K562 (cell line): Measurements from ENCODE around the gene CELSR3. TPM values are rescaled to one million over a fixed set of nuclear protein-coding genes. Genes with fewer than 3 reads are reported as not detected.

Experiments
- ATAC-seq: fragments of 200-7000 bp; cut with Tn5 transposase; 3 replicates; pipeline ENCODE4 v1.9.1; 2020; ENCODE audit warnings: moderate library complexity
- BruUV-seq: library from RNA; stranded (reverse); fragments of 400-500 nt; replicated peaks from 2 replicates; lab custom pipeline; 2021; lab: Mats Ljungman, UMichigan
- CTCF ChIA-PET: fragments of 300-600 bp; formaldehyde crosslinking; extraction: SDS; loops from one replicate; lab custom pipeline; 2021; ENCODE audit warnings: low intra/inter-chr PET ratio; lab: Yijun Ruan, JAX
- POLR2A ChIA-PET: fragments of 300-600, 350-650 bp; sonication (Branson Sonifier 250); formaldehyde crosslinking; extraction: SDS; loops from one replicate; lab custom pipeline; 2021; ENCODE audit warnings: antibody characterized with exemption, inconsistent platforms; lab: Yijun Ruan, JAX
- DNase-seq, 4 experiments: peaks; one replicate each; pipeline versions ENCODE4 v3.0.0 to v3.0.0-alpha.2; 2011 to 2018; ENCODE audit warnings: low spot score in 3 of 4, mixed read lengths in 3 of 4; ENCODE audit errors: extremely low read depth in 1 of 4
- FAIRE-seq: peaks from 2 replicates; lab custom pipeline; 2011; peaks lifted over from hg19 to GRCh38; lab: Jason Lieb, UNC
- H2AFZ ChIP-seq: 2 replicates; pipeline ENCODE4 v1.6.0; 2011; ENCODE audit warnings: low read depth, low read length, control low read depth, inconsistent platforms
- H3K27ac ChIP-seq: fragments of 200-600 bp; 3 replicates; pipeline ENCODE4 v1.8.0; 2011; ENCODE audit warnings: low read depth, mild to moderate bottlenecking, control low read depth, inconsistent platforms, low read length, moderate library complexity, mixed read lengths; ENCODE audit errors: extremely low read depth
- H3K27me3 ChIP-seq, 2 experiments: fragments of 300-600 bp in 1 of 2; 2 replicates in 1 of 2; 3 replicates in 1 of 2; pipeline versions ENCODE4 v1.6.0 to v1.8.0; 2011; ENCODE audit warnings: inconsistent platforms in 2 of 2, low read length in 2 of 2, mild to moderate bottlenecking in 1 of 2, mixed read lengths in 1 of 2, moderate library complexity in 1 of 2; ENCODE audit not compliant: control insufficient read depth in 2 of 2, insufficient read depth in 2 of 2
- H3K36me3 ChIP-seq: fragments of 300-600 bp; 3 replicates; pipeline ENCODE4 v1.8.0; 2011; ENCODE audit warnings: mild to moderate bottlenecking, low read length, inconsistent platforms; ENCODE audit not compliant: control insufficient read depth, insufficient read depth
- H3K4me1 ChIP-seq, 2 experiments: fragments of 200-600 bp in 1 of 2; replicated peaks in 1 of 2; 2 replicates in 1 of 2; 3 replicates in 1 of 2; pipeline versions ENCODE4 v1.5.1 to v1.8.0; 2011; ENCODE audit warnings: inconsistent platforms in 2 of 2, low read length in 2 of 2, mild to moderate bottlenecking in 1 of 2, mixed read lengths in 1 of 2, moderate library complexity in 1 of 2; ENCODE audit not compliant: control insufficient read depth in 2 of 2, insufficient read depth in 2 of 2
- H3K4me2 ChIP-seq: 2 replicates; pipeline ENCODE4 v1.6.1; 2011; ENCODE audit warnings: low read length, control low read depth, inconsistent platforms, mixed read lengths; ENCODE audit not compliant: insufficient read depth
- H3K4me3 ChIP-seq: fragments of 200-600 bp; sonication (generic), shearing (Covaris generic); 2 replicates; pipeline ENCODE4 v1.5.1; 2016; ENCODE audit warnings: control low read depth, inconsistent platforms
- H3K79me2 ChIP-seq: fragments of 200-600 bp; 3 replicates; pipeline ENCODE4 v1.8.0; 2011; ENCODE audit warnings: low read length, inconsistent platforms; ENCODE audit not compliant: control insufficient read depth, insufficient read depth
- H3K9ac ChIP-seq, 2 experiments: 2 replicates each; pipeline versions ENCODE4 v1.6.0 to v1.6.1; 2011; ENCODE audit warnings: low read depth in 2 of 2, low read length in 2 of 2, control low read depth in 1 of 2, inconsistent platforms in 1 of 2, mild to moderate bottlenecking in 1 of 2, mixed read lengths in 1 of 2; ENCODE audit not compliant: insufficient read depth in 1 of 2
- H3K9me1 ChIP-seq: one replicate; pipeline ENCODE4 v1.6.0; 2011; ENCODE audit warnings: inconsistent platforms, mild to moderate bottlenecking, low read length, moderate library complexity; ENCODE audit not compliant: control insufficient read depth, insufficient read depth
- H3K9me3 ChIP-seq: replicated peaks from 2 replicates; pipeline ENCODE4 v1.5.1; 2011; ENCODE audit warnings: low read depth, low read length, inconsistent platforms; ENCODE audit not compliant: control insufficient read depth, insufficient read depth
- H4K20me1 ChIP-seq: replicated peaks from 2 replicates; pipeline ENCODE4 v1.6.1; 2011; ENCODE audit warnings: low read length, inconsistent platforms, mixed read lengths; ENCODE audit not compliant: control insufficient read depth, insufficient read depth
- POLR2G ChIP-seq: fragments of 200-400 bp; formaldehyde crosslinking; IDR thresholded peaks from 2 replicates; pipeline ENCODE4 v1.6.1; 2017; ENCODE audit warnings: low read depth, mild to moderate bottlenecking, antibody characterized with exemption, low read length, moderate library complexity
- WGBS: fragments of 100-300 bp; shearing (Covaris generic); methylation state at CpG from one replicate; pipeline ENCODE4 v1.1.6; 2016; ENCODE audit warnings: low coverage, mixed read lengths; ENCODE audit not compliant: insufficient coverage; ENCODE audit errors: missing lambda C conversion rate; 5-methylcytosine and 5-hydroxymethylcytosine counted together
- in situ Hi-C: fragments of 300-500 bp; cut with MboI; formaldehyde crosslinking; loops from 4 replicates; pipeline ENCODE4 v1.15.0; 2018; ENCODE audit warnings: inconsistent platforms, mixed read lengths
- intact Hi-C: fragments of 100-400 bp; cut with micrococcal nuclease; formaldehyde crosslinking; loops from 2 replicates; pipeline ENCODE4 v1.14.2; 2022
- polyA plus RNA-seq, 8 experiments: library from polyadenylated mRNA; depleted of rRNA in 4 of 8; stranded (reverse) in 5 of 8; unstranded in 3 of 8; fragments of >200 nt; fragmentation: Nextera tagmentation in 2 of 8; fragmentation: Illumina TruSeq in 1 of 8; extraction: Ambion mirVana in 2 of 8; extraction: Trizol in 1 of 8; gene quantifications; 2 replicates each; pipeline versions ENCODE4 v1.2.1 to v1.2.3, GENCODE V29; 2011 to 2014; ENCODE audit warnings: inconsistent platforms in 1 of 8, missing spikeins in 1 of 8
- total RNA-seq, 7 experiments: library from RNA; depleted of rRNA in 6 of 7; stranded (reverse); fragments of >200 nt in 6 of 7; fragmentation: Illumina TruSeq in 2 of 7; extraction: Trizol in 2 of 7; gene quantifications; 2 replicates each; pipeline versions ENCODE4 v1.2.1 to v1.2.3, GENCODE V29; 2011 to 2021; ENCODE audit warnings: low replicate concordance in 1 of 7
- TF ChIP-seq, protein P1 (sequence below): fragments of 250-450 bp; sonication (Bioruptor Pico); IDR thresholded peaks from 2 replicates; pipeline ENCODE4 v1.4.0; 2020; ENCODE audit warnings: borderline replicate concordance

CELSR3 gene
- total and polyA plus RNA-seq, 9 of the 15 experiments (the other 6 are each of a cell fraction or from before 2014, with no cell fraction given), result 0.10 to 2.7 (median 0.76) TPM

- H3K27me3 ChIP-seq, result no peaks in the 10 kb centered on the region
- no peaks in the 10 kb centered on the region for H3K9me1 ChIP-seq
- DNase-seq, result no peak
- ChIA-PET POLR2A (interaction anchor here (0.5 to 1.0 kb wide), 3 partner anchors 10 to 841 kb away, joined by 3 read pairs; no protein-coding TSS in a partner anchor), CTCF (no interaction called here)
- no peaks in the 10 kb centered on the region for H3K9me3 ChIP-seq
- intact Hi-C loops, result no loop called here
- H3K4me3 ChIP-seq, result no peak overlapping the region
- FAIRE-seq, result no peak
- H3K4me1 ChIP-seq, result peaks cover 12 to 23% of the 10 kb centered on the region in 2 experiments; a peak in 4 of 5 replicates
- peaks cover 71% of the 10 kb centered on the region; the same call in 2 of the 3 replicates for H3K36me3 ChIP-seq
- no peak overlapping the region for H3K9ac ChIP-seq
- H3K27ac ChIP-seq, result no peak overlapping the region
- 93% methylated on average over 5 of the region's 12 CpGs for WGBS
- no peaks in the 10 kb centered on the region for H3K79me2 ChIP-seq
- 0 out of 2 replicates have a peak, but pooled peaks have one; percentile 34 for TF ChIP-seq POLR2G
- TF ChIP-seq, protein P1, sequence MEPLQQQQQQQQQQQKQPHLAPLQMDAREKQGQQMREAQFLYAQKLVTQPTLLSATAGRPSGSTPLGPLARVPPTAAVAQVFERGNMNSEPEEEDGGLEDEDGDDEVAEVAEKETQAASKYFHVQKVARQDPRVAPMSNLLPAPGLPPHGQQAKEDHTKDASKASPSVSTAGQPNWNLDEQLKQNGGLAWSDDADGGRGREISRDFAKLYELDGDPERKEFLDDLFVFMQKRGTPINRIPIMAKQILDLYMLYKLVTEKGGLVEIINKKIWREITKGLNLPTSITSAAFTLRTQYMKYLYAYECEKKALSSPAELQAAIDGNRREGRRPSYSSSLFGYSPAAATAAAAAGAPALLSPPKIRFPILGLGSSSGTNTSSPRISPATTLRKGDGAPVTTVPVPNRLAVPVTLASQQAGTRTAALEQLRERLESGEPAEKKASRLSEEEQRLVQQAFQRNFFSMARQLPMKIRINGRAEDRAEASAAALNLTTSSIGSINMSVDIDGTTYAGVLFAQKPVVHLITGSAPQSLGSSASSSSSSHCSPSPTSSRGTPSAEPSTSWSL (CRISPR knock-in tag), result no peak
- BruUV-seq, result no TSS peak
- in situ Hi-C loops, result no loop called here
- no peak overlapping the region for H3K4me2 ChIP-seq
- no peak for ATAC-seq
- no peak overlapping the region for H2AFZ ChIP-seq
- no peaks in the 10 kb centered on the region for H4K20me1 ChIP-seq
Measured at GRCh38 chr3:48599509-48600285, 63.0 kb downstream of the CELSR3 start.
